ENCODE measurements around the gene FTH1.

DNA sequence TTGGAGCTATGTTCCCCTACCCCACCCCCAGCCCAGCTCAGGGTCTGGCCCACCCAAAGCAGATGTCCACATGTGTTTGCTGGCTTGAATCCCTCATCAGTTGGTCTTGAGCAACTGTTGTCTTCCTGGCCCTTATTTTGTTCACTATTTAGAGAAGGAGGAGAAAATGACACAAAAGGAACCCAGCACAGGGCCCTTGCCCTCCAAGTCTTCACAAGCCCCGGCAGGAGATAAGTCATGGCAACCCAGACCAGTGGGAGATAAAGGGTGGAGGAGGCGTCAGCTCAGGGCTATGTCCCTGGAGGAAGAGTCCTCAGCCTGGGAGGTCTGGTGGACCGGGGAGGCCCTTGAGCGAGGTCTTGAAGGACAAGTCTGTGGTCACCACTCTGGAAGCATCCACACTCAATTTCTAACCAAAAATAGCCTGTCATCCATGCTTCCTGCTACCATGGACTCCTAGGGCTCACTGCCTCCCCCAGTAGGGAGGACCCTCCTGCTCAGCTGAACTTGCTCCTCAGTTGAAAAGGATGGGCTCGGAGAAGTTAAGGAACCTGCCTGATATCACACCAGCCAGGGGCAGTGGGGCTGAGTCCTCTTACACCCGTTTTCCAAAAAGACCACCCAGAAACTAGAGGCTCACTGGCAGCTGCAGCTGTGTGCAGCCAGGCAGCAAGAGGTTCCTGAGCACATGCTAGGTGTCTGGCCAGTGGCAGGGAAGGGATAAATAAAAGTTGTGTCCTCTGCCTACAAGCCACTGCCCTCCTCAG lies 48.3 kb downstream of the FTH1 start:
- TF ChIP-seq ZNF274 (IDR thresholded peaks at IDR 0.05; ENCODE audit: low read depth, low read length): no peak
- no peak for TF ChIP-seq YY1 (IDR thresholded peaks at IDR 0.05; ENCODE audit: insufficient read depth, insufficient read length)
